Measurements from ENCODE around the gene TK1.

The TK1 gene

GRCh38 chr17:78219396-78220150, 32.7 kb upstream of the TK1 start:
- no peak for DNase-seq

- DNase-seq = no peak
These were observed 27.8 kb upstream of the TK1 start for GRCh38 chr17:78214706-78215061.

GRCh38 chr17:78214016-78214705, 27.3 kb upstream of the TK1 start, which contains the start of gene BIRC5:
BIRC5 (plus strand) TSS chr17:78214253; CDS start chr17:78214317, 64 bp downstream.
- DNase-seq = peak; percentile 85

GRCh38 chr17:78211032-78211431, 24.2 kb upstream of the TK1 start:
- DNase-seq = no peak

- DNase-seq = no peak
These were observed 23.3 kb upstream of the TK1 start for GRCh38 chr17:78210111-78210510.

GRCh38 chr17:78208486-78208885, 21.6 kb upstream of the TK1 start:
- DNase-seq = no peak

- DNase-seq = no peak
These were observed 19.4 kb upstream of the TK1 start for GRCh38 chr17:78206298-78206697.

GRCh38 chr17:78205124-78205775, 18.4 kb upstream of the TK1 start:
- no peak for DNase-seq

- DNase-seq = no peak
These were observed 17.7 kb upstream of the TK1 start for GRCh38 chr17:78204387-78205123.

GRCh38 chr17:78202666-78203065, 15.8 kb upstream of the TK1 start:
- DNase-seq = no peak

GRCh38 chr17:78200451-78200850, 13.6 kb upstream of the TK1 start:
- no peak for DNase-seq

GRCh38 chr17:78197147-78197832, 10.4 kb upstream of the TK1 start:
- no peak for DNase-seq

- DNase-seq = no peak
These were observed 9.9 kb upstream of the TK1 start for GRCh38 chr17:78196716-78197115.

- DNase-seq = no peak
These were observed 716 bp downstream of the TK1 start for GRCh38 chr17:78185981-78186691.

GRCh38 chr17:78184868-78185267, 2.0 kb downstream of the TK1 start:
- DNase-seq = no peak

GRCh38 chr17:78184351-78184750, 2.5 kb downstream of the TK1 start:
- no peak for DNase-seq

GRCh38 chr17:78183916-78184315, 2.9 kb downstream of the TK1 start:
- DNase-seq = no peak

GRCh38 chr17:78182504-78182903, 4.3 kb downstream of the TK1 start:
- DNase-seq = no peak

GRCh38 chr17:78180508-78180907, 6.3 kb downstream of the TK1 start:
- DNase-seq = no peak

GRCh38 chr17:78180083-78180482, 6.8 kb downstream of the TK1 start:
- no peak for DNase-seq

GRCh38 chr17:78179372-78179771, 7.5 kb downstream of the TK1 start:
- DNase-seq = no peak

GRCh38 chr17:78176548-78177025, 10.3 kb downstream of the TK1 start:
- DNase-seq = peak; percentile 34

Measured in fibroblast of upper back skin (primary cell).